Glutamatergic neuron (in vitro differentiated cells): ENCODE results near the gene KCNH1. TPM values are rescaled to one million over a fixed set of nuclear protein-coding genes. Genes with fewer than 3 reads are reported as not detected.

ENCODE experiments used
- DNase-seq: peaks from one replicate; pipeline ENCODE4 v3.0.0; 2022
- H3K27ac Mint-ChIP-seq: one replicate; pipeline ENCODE4 v1.8.0; 2020; ENCODE audit warnings: mild to moderate bottlenecking, mixed read lengths, inconsistent platforms; ENCODE audit not compliant: unreplicated experiment
- H3K27me3 Mint-ChIP-seq: one replicate; pipeline ENCODE4 v1.8.0; 2020; ENCODE audit warnings: mild to moderate bottlenecking, moderate library complexity, mixed read lengths, inconsistent platforms; ENCODE audit not compliant: unreplicated experiment
- H3K36me3 Mint-ChIP-seq: one replicate; pipeline ENCODE4 v1.8.0; 2020; ENCODE audit warnings: mild to moderate bottlenecking, mixed read lengths, inconsistent platforms; ENCODE audit not compliant: unreplicated experiment
- H3K4me1 Mint-ChIP-seq: one replicate; pipeline ENCODE4 v1.8.0; 2020; ENCODE audit warnings: mild to moderate bottlenecking, low read depth, mixed read lengths, inconsistent platforms; ENCODE audit not compliant: unreplicated experiment
- H3K4me3 Mint-ChIP-seq: one replicate; pipeline ENCODE4 v1.8.0; 2020; ENCODE audit warnings: mild to moderate bottlenecking, mixed read lengths, inconsistent platforms; ENCODE audit not compliant: unreplicated experiment
- H3K9me3 Mint-ChIP-seq: one replicate; pipeline ENCODE4 v1.8.0; 2020; ENCODE audit warnings: mild to moderate bottlenecking, moderate library complexity, mixed read lengths, inconsistent platforms; ENCODE audit not compliant: unreplicated experiment
- CTCF ChIP-seq: fragments of 200-600 bp; sonication (generic); IDR thresholded peaks from one replicate; pipeline ENCODE4 v1.5.0; 2021; ENCODE audit not compliant: partially characterized antibody, unreplicated experiment
- total RNA-seq: library from RNA; stranded (reverse); fragmentation: NEBNext Ultra II Directional; extraction: Animal tissue kit (Norgen Biotek cat#: 25700); gene quantifications from one replicate; pipeline ENCODE4 v1.2.1, GENCODE V29; 2021; ENCODE audit not compliant: unreplicated experiment

KCNH1 gene
- total RNA-seq, 1 donor from 2014 or later: 7.8 TPM

- TF ChIP-seq CTCF: no peak
- Mint-ChIP-seq H3K27me3 (no peaks in the 10 kb centered on the region), H3K27ac (no peak overlapping the region), H3K36me3 (peaks cover 7% of the 10 kb centered on the region), H3K4me1 (no peaks in the 10 kb centered on the region), H3K9me3 (no peaks in the 10 kb centered on the region), H3K4me3 (no peak overlapping the region)
- DNase-seq: no peak
These were observed 337.5 kb downstream of the KCNH1 start for GRCh38 chr1:210796421-210796820.

- no peak overlapping the region for H3K4me3 Mint-ChIP-seq
- no peaks in the 10 kb centered on the region for H3K9me3 Mint-ChIP-seq
- H3K27me3 Mint-ChIP-seq: peaks cover 3% of the 10 kb centered on the region
- TF ChIP-seq CTCF: no peak
- H3K4me1 Mint-ChIP-seq: no peaks in the 10 kb centered on the region
- peaks cover 7% of the 10 kb centered on the region for H3K36me3 Mint-ChIP-seq
- no peak overlapping the region for H3K27ac Mint-ChIP-seq
- no peak for DNase-seq
These were observed 339.5 kb downstream of the KCNH1 start for GRCh38 chr1:210794445-210794844.

- no peaks in the 10 kb centered on the region for H3K4me1 Mint-ChIP-seq
- no peak for TF ChIP-seq CTCF
- H3K27me3 Mint-ChIP-seq: peaks cover 3% of the 10 kb centered on the region
- H3K27ac Mint-ChIP-seq: no peak overlapping the region
- peaks cover 7% of the 10 kb centered on the region for H3K36me3 Mint-ChIP-seq
- H3K4me3 Mint-ChIP-seq: no peak overlapping the region
- DNase-seq: no peak
- H3K9me3 Mint-ChIP-seq: no peaks in the 10 kb centered on the region
These were observed 341.5 kb downstream of the KCNH1 start for GRCh38 chr1:210792250-210793102.

- Mint-ChIP-seq H3K27me3 (peaks cover 3% of the 10 kb centered on the region), H3K36me3 (no peaks in the 10 kb centered on the region), H3K27ac (no peak overlapping the region), H3K4me1 (no peaks in the 10 kb centered on the region), H3K9me3 (no peaks in the 10 kb centered on the region), H3K4me3 (no peak overlapping the region)
- DNase-seq: no peak
- no peak for TF ChIP-seq CTCF
These were observed 343.8 kb downstream of the KCNH1 start for GRCh38 chr1:210790196-210790595.

GRCh38 chr1:210787800-210788199 is 346.1 kb downstream of the KCNH1 start:
- H3K4me3 Mint-ChIP-seq: no peak overlapping the region
- H3K27me3 Mint-ChIP-seq: peaks cover 3% of the 10 kb centered on the region
- no peak for DNase-seq
- H3K9me3 Mint-ChIP-seq: no peaks in the 10 kb centered on the region
- no peaks in the 10 kb centered on the region for H3K4me1 Mint-ChIP-seq
- TF ChIP-seq CTCF: no peak
- no peak overlapping the region for H3K27ac Mint-ChIP-seq
- no peaks in the 10 kb centered on the region for H3K36me3 Mint-ChIP-seq
